Esophagus squamous epithelium (tissue), 4 donors: ENCODE results near the gene TTBK2.

Experiments
- CTCF ChIP-seq, 6 experiments: fragments of 450-650 bp in 4 of 6; fragments of 200-600 bp in 2 of 6; sonication (generic) in 2 of 6; IDR thresholded peaks; one replicate each; pipeline ENCODE4 v1.5.1; 2016 to 2019; ENCODE audit warnings: antibody characterized with exemption in 6 of 6, mild to moderate bottlenecking in 4 of 6, moderate library complexity in 4 of 6
- POLR2A ChIP-seq, 4 donors: fragments of 450-650 bp; IDR thresholded peaks; one replicate each; pipeline ENCODE4 v1.6.1; 2017; ENCODE audit warnings: antibody characterized with exemption in 4 of 4, mild to moderate bottlenecking in 4 of 4, moderate library complexity in 3 of 4

GRCh38 chr15:42804739-42805138 lies 115.8 kb downstream of the TTBK2 start:
- TF ChIP-seq CTCF (IDR thresholded peaks at IDR 0.05) (no peak), POLR2A (IDR thresholded peaks at IDR 0.05) (no peak)
